NCI-H526 (cell line): ENCODE measurements around the gene PRKCQ.

Experiments
- DNase-seq, 2 experiments: peaks; one replicate each; lab custom pipeline; 2025; lab: John Stamatoyannopoulos, UW

The PRKCQ gene

DNA sequence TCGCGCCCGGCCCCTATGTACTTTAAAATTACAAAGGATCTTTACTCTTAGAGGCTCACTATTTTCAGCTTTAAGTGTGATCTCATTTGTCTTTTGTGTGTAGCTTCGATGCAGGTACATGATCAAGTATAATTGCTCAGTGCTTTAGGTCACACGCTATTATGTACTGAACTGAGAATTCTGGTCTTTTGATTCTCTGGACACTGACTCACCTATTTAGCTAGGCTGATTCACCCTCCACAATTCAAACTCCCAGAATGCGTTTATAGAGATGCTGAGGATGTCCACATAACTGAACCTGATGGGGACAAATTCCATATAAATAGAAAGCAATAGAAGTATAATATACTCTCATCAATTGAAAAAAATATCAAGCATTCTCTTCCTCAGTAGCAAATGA is 57.8 kb downstream of the PRKCQ start:
- DNase-seq, result no peak

DNA sequence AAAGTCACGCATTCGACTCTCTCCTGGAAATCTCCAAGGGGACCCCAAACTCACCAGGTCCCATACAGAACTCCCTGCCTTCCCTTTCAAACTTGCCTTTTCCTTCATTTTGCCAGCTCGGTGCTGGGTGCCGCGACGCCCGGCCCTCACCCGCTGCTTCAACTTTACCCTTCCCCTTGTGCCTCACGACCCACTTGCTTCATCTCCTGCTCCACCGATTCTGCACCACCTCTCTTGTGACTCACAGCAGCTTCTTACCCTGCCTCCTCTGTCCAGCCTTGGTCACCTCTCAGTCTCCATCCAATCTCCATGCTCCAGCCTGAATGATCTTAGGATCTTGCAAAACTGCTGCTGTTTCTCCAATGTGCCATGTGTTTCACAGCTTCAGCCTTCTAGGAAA is 59.9 kb downstream of the PRKCQ start:
- DNase-seq, result no peak

DNA sequence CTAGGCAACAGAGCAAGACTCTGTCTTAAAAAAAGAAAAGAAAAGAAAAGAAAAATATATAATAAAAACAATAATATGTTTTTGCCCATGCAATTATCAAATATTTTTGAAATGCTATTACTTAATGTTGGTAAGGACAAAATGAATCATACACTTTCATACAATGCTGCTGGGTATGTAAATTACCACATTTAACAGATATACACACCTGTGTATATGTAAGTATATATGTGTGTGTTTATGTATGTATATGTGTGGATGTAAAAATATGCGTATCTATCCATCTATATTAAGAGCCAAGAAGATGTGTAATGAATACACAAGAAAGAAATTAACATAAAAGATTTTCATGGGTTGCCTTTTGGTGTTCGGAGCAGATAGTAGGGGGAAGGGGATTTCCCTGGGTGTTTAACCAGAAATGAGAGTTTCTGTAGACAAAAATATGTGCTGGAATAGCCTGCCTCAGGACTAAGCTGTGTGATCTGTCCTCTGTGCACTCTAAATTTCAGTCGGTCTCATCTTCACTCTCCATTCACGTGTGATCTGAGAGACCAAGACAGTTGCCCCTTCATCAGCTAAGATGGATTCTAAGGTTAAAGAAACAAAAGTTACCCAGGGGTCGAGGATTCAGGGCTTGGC is 61.2 kb downstream of the PRKCQ start:
- DNase-seq, result no peak

DNA sequence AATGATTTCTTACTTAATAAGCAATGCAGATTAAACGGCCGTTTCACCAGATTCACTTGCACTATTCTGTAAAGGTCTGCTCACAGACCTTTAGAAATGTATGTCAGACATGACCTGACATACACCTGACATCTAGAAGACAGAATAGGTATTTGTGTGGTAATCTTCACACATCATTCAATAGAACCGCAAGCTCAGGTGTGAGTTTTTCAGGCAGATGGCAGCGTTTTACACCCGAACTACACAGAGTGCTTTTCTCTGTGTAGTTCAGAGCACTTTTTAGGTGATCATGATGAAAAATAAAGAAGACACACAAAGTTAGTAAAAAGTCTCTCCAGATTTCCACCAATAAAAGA is 63.2 kb downstream of the PRKCQ start:
- no peak for DNase-seq

DNA sequence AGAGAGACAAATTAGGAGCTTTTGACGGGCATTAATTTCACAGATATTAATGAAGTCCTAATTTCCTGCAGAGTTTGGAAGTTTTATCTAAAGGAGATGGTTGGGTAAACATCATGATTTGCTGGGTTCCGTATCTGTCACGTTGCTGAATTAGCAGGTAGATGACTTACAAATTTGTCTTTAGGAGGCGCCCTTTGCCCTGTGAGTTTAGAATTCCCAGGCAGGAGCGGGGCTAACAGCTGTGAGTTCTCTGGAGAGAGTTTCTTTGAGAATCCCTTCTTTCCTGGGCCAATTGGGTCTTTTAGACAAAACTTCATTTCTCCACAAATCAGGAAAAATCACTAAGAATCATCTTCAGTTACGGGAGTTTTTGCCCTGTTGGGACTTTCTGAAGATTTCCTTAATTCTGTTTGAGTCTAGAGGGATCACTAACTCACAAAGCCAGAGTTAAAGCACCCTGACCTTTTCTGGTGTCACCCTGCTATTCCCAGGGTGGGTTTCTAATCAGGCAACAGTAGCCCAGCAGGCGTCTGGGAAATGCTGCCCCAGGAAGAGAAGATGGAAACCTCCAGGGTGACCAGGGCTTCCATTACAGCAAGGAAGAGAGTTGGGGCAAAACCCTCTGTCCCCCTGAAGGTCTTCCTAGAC is 63.7 kb downstream of the PRKCQ start:
- DNase-seq, result no peak

DNA sequence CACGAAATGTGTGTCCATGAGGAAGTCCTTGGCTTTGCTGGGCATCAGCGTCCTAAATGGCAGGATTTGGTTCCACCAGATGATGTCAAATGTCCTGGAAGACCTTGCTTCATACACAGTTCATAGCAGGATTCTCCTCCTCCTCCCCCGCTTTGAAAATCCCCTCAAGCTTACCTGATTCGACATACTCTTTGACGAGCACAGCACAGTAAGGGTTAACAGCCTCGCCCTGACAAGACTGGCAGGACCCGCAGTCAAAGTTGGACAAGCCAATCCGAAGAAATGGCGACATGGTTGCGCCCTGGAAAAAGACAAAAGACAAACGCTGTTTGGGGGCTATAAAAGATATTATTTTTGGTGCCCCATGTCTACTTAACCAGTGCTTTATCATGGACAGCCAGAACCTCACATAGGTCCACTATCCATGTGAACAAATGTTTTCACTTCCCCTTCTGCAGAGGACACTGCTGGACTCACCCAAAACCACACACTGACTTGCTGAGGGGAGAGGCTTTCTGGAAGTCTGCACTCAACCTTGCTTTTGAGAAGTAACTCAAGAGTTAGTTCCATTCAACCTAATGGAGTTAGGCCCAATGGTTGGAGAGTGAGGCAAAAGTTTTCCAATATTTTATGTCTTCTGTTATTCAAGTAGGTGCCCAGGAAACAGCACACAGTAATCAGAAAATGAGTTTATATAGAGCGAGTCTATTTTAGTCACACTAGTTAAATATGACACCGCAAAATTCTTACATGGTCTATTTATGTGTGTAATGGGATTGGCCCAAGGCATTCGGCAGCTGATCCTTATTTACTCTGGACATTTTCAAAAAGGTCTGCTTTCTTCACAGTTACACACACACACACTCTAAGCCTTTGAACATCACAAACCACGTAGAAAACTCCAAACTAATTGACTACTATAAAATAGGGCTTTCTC is 65.0 kb downstream of the PRKCQ start:
- no peak for DNase-seq

DNA sequence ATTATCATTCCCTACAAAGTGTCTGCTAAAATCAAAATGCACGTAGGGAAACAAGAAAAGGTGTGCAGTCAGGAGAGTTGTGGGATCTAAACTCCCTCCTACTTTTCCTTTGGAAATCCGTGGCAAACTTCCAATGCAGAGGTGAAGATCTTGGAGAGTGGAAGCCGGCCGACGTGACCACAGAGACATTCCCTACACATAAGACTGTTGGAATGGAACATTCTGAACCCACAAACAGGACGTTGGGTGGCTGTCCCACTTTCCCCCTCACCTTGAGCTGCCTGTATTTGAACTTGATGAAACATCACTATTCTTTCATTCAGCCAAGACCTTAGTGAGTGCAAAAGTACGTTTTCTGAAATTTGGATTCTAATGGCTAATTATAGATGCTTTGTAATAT is 65.9 kb downstream of the PRKCQ start:
- no peak for DNase-seq

DNA sequence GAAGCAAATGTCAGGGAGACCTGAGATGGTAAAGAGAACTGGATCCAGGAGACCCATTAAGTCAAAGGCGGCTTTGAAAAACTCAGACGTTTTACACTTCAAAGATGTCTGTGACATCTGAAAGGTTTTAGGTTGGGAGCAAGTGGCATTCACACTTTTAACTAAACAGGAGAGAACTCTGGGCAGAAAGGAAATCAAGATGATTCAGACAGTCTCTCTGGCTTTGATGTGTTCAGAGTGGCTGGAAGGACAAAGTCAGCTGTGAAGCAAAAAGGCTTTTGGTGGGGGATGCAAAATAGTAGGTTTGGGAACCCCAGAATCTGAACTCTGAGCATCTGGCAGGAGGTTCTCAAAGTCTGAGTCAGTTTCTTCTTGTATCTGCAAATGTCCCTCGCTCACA is 66.6 kb downstream of the PRKCQ start:
- DNase-seq, result no peak

DNA sequence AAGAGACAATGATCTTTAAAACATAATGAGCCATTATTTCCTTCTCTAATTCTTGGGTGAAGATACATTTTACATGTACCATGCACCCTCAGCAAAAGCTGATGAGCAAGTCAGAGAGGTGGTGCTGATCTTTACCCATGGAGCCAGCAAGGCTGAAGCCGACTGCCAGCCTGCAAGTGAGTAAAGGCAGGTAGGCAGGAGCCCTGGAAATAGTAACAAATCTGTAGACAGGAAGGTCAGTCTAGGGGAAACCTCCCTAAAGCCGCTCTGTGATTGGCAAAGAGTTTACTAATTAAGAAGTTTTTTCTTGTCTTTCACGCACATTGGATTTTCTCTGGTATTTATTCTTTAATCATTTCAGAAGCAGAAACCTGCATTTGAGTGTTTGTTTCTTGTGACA is 67.9 kb downstream of the PRKCQ start:
- no peak for DNase-seq

DNA sequence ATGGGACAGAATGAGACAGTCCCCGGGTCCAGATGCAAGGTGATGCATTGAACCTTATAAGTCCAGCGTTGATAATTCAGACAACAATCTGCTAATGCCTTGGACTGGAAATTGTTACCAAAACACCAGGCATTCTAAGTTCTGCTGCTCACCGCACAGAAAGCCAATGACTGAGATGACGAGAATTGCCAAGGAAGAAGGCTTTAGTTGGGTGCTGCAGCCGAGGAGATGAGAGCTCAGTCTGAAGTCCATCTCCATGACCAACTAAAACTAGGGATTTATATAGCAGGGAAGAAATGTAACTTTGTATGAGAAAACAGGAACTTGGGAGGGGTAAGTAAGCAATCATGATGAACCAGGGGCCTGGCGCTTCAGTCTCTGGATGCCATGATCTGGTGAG is 68.7 kb downstream of the PRKCQ start:
- no peak for DNase-seq

DNA sequence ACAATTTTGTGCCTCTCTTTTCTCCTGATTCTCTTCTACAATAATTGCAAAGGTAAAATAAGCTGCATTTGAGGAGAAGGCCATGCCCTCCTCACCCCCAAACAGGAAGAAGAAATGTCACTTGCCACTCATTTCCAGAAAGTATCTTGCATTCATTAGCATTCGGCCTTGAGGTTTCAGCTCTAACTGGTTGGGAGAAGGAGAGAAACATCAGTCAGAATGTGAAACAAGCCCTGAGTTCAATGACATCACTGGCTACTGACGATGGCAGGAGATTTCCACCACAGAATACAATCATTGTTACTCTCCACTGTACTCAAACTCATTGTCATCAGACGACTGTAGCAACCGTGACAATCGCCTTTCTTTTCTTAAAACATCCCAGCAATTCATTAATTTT is 72.8 kb downstream of the PRKCQ start:
- no peak for DNase-seq

DNA sequence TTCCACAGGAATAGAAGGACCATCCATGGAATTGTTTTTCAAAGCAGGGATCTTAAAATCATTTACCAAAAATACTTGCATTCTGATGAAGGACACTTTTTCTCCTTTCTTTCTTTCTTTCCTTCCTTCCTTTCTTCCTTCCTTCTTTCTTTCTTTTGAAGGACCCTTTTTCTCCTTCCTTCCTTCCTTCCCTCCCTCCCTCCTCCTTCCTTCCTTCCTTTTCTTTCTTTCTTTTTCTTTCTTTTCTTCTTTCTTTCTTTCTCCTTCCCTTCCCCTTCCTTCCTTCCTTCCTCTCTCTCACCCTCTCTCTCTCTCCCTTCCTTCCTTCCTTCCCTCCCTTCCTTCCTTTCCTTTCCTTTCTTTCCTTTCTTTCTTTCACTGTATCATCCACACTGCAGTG is 74.8 kb downstream of the PRKCQ start:
- no peak for DNase-seq

DNA sequence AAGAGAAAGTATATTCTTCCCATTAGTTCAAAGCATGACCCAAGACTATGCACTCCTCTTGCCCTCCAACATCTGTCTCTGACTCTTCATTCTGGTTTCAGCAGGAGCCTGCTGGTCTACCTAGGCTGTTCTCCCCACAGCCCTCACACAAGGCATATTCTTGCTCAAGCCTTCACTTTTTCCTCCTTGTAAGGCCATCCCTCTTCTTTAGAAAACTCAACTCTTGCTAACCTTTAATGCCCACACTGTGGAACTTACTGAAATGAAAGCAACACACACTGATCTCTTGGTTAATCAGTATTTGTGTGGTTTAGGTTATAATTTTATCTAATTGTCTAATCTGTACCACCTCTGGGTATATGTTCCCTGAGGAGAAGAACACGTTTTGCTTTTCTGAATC is 75.8 kb downstream of the PRKCQ start:
- no peak for DNase-seq

DNA sequence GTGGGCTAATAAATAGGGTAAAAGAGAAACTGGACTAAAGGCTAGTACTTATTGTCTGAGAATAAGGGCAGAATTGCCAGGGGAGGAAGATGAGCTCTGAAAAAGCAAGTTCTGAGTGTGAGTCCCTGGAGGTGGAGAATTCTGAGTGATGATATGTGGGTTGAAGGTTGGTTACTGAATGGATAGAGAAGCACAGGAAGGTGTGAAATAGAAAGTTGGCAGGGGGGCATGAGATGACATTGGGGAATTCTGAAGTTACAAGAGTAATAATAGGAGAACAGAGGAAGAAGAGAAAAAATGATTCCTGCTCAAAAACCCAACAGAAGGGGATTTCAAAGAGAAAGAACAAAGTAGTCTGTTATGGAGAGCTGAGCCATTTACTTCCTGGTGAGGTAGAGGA is 76.9 kb downstream of the PRKCQ start:
- no peak for DNase-seq

DNA sequence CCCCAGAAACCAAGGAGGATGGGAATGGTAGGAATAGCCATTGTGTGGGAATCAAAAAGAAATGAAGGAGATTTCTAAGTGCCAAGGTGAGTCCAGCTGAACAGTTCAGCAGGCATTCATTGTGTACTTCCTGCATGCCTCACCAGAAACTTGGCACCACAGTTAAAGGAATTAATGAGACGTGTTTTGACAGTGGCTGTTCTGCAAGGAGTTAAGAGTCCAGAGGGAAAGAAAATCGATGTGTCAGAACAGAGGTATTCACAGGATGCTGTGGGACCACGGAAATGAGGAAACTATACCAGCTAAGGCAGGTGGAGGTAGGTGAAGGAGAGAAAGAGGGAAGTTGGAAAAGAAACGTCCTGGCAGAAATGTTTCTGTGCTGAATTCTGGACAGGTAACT is 78.1 kb downstream of the PRKCQ start:
- DNase-seq, result no peak

DNA sequence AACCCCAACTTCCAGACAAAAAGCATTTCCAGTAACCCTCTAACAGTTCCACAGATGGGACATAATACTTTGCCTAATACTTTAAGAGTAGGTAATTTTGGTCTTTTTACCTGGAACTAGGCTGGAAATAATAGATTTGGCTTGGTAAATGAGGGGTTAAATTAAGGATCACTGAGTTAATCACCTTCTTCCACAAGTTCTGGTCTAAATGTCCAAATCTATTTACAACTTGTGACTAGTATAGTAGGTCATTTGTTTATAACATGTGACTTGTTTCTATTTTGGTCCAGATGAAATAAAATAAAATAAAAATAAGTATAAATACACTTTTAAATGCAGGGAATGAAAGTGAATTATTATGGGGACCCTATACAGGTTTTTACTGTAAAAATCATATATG is 80.1 kb downstream of the PRKCQ start:
- no peak for DNase-seq

DNA sequence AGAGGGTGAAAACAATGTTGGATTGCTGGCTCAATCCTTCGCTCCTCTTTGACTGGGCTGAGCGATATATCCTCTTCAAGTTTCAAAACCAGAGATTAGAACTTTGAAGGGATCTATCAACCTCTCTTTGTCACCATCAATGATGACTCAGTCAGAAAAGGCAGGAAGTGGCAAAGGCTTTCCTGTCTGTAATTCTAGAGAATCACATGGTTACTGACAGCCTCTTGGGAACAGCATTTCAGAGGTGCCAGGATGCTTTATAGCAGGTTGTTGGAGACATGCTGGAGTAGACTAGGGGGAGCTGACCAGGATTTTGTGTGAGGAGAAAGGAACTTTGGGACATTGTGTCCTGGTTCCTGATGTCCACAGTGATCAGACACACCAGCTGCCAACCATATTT is 81.3 kb downstream of the PRKCQ start:
- DNase-seq, result no peak

DNA sequence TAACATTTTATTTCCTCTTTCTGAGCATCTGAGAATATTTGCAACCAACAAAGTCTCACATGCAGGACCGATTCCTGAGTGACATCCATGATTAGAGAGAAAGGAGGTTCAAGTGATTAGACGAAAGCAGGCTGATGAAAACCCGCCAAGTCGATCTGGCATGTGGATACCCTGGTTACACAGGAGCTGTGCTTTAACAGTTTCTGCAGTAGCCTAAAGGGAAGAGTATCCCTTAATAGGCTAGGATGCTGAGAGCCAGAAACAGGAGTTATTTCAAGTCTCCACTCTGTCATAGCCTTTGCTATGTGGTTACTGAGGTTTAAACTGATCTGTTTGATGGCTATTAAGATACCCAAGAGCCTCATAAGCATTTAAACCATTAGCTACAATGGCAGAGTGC is 82.5 kb downstream of the PRKCQ start:
- no peak for DNase-seq

DNA sequence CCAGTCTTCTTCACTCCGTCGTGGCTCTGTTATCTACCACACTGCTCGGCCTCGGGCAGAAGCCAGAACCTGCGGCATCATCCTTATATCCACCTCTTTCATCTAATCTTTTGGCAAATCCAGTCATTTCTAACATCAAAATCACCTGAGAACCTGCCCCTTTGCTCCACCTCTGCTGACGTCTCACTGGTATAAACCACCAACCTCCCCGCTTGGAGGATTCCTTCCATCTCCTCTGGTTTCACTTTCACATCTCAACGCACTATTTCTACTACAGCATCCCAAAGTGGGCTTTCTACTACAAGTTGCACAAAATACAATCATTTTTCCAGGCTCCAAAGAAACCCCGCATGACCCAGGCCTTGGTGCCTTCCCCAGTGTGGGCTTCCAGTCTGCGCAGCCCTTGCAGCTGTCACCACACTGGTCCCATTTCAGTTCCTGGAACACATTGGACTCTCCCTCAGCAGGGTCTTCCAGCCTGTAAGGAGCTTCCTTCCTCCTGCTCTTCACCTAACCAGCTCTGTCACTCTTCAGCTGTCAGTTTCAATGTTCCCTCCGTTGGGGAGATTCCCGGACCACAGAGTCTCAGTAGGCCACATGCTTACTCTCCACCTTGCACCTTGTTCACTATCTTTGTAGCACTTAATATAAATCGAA is 85.0 kb downstream of the PRKCQ start:
- DNase-seq, result no peak

DNA sequence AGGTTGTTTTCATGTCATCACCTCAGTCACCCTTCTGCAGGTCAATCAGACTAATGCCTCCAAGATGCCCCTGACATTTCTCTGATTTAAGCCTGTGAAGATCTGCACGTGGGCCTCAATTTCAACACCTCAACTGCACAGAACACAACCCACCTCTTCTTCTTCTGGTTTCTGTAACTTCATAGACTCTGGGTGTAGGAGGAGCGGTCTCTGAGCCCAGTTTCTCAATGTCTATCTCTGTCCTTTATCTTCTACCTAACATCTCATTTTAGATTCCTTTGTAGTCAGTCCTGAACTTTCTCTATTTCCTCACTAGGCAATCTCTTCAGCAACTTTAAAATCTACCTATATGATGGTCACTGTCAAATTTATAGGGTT is 85.6 kb downstream of the PRKCQ start:
- DNase-seq, result no peak

DNA sequence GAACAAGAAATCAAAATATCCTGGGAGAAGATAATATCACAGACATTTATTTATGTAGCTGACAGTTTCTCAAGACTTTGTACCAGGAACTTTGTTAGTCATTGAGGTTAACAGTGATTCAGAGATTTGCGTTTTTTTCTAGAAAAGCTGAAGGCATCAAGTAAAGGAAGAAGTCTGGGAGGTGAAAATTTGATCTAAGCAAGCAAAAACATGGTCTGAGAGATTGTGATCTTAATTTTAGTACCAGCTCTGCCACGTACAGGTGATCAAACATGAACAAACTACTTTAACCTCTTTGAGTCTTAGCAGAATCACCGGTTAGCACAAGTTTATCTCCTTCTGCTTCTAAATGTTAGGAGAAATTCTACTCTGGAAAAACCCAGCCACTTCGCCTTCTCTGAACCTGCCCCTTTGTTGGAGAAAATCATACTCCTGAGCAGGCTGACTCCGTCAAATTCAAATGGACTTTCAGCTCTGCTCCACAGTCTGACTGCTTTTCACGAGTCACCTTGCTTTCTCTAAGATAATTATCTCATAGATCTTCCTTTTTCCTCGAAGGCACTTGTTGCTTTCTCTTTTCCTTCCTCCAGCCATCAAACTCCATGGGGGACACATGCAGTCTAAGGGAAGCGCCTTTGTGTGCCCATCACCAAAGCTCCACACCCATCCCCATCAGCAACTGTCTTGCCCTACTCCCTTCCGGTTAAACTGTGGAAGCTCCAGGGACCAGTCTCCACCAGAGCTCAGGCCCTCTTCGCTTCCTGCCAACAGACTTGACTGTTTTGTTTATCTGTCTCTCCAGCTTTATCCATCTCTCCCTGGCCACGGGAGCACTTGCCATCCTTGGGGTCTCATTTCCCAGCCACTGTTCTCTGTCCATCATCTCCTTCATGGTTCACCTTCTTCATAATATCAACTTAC is 86.3 kb downstream of the PRKCQ start:
- DNase-seq, result no peak

DNA sequence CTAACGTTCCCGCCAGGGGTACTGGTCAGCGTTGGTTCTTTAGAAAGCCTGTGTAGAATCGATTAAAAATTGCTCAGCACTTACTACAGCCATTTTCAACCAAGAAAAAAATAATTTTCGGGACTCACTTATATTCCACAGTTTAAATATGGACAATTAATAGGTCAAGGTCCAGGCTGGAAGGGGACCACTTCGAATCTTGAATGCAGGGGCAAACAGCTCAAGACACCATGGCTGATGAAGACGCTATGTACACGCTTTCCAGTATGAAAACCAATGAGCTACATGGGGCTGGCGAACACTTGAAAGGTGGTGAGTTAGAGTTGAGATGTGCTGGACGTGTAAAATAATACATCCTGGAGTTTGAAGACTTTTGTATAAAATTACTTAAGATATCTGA is 87.2 kb downstream of the PRKCQ start:
- no peak for DNase-seq
